HL-60/S4 treated with retinoic acid at 250 ng/mL for 4 days and 3 days (cell line): ENCODE results near the gene SUPT6H.

ENCODE experiments used
- in situ Hi-C: fragments of 300-500 bp; cut with MboI; formaldehyde crosslinking; loops from 2 replicates; pipeline ENCODE4 v1.7.0; 2022; ENCODE audit warnings: low sequenced_read_pairs

Gene SUPT6H

DNA sequence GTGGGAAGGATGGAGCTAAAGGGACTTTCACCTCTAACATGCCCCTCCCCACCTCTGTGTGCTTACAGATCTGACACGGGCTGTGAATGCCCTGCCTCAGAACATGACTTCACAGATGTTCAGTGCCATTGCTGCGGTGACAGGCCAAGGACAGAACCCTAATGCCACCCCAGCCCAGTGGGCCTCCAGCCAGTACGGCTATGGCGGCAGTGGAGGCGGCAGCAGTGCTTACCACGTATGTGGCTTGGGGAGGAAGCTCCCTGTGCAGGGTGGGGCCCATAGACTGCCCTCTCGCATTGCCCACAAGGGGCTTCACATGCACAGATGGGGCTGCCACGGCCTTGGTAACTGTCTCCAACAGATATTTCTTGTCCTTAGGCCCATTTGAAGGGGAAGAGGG is 38.3 kb downstream of the SUPT6H start:
- in situ Hi-C loops, result no loop called here

DNA sequence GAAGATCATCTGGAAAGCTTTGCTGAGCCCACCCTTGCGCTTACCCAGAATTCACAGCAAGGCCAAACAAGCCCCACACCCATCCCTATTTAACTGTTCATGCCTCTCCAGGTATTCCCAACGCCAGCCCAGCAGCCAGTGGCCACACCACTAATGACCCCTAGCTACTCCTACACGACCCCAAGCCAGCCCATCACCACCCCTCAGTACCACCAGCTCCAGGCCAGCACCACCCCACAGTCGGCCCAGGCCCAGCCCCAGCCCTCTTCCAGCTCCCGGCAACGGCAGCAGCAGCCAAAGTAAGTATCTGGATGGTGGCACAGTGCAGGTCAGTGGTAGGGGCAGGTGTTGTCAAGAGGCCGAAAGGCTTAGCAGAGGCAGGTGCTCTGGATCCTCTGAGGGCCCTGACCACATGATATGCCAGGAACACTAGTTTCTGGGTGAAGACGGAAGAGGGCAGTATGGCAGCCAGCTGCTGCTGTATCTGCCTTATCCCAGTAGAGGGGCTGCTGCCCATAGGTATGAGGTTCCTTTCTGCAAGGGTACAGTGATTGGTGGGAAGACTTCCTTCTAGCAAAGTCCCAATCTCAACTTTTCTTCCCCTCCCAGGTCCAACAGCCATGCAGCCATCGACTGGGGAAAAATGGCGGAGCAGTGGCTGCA is 39.0 kb downstream of the SUPT6H start:
- in situ Hi-C loops, result no loop called here

DNA sequence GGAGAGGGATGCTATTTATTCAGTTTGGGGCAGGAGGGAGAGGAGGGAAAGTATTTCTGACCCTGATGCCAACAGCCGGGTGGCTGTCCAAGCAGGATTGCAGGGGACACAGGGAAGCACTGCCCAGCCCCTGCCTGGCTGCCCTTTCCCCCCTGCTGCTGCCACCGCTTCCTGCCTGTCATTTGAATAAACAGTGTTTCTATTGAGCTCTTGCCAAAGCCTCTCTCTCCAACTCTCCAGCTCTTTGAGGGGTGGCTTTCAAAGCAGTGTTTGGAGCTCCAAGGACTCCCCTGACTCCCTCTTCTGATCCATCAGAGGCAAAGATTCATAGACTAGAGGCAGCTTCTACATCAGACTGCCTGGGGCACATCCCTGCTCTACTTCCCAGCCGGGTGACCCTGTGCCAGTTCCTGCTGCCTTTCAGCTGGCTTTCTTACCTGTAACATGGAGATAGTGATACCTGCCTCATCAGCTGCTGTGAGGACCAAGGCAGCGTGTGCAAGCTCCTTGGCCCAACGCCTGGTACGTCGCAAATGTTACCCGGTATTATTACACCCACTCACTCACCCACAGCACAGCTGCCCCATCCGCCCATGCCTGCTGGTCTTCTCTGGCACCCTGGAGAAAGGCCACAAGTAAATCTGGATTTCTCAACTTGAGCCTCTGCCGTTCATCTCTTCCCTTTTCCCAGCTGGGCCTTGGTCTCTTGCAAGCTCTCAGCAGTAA is 40.2 kb downstream of the SUPT6H start:
- in situ Hi-C loops, result no loop called here

GRCh38 chr17:28702752-28703150 is 40.7 kb downstream of the SUPT6H start:
- in situ Hi-C loops, result no loop called here

DNA sequence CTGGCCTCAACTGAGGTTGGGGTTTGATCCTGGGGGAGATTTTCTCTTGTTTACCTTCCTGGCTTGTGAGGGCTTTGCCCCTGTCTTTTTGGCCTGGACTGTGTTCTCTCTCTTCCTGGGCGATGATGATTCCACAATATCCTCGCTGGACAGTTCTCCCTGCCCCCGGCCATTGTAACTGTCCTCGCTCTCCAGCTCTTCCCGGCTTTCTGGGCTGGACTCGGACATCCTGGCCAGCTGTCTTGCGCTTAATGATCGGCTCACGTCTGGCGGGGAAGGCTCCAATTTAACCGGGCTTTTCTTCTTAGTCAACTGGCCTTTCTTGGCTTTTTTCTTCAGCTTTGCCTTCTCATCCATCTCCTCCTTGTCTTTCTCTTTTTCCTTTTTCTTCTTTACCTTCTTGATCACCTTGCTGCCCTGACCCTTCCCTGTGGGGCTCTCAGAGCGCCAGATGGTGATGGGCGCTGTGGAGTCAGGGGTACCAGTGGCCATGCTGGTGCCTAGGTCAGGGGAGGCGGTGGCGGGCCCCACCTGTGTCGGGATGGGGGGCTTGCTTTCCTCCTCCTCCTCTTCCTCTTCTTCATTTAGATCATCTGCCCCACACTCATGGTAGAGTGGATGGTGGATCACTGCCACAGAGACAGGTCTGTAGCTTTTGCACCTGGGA is 41.7 kb downstream of the SUPT6H start:
- in situ Hi-C loops, result no loop called here

DNA sequence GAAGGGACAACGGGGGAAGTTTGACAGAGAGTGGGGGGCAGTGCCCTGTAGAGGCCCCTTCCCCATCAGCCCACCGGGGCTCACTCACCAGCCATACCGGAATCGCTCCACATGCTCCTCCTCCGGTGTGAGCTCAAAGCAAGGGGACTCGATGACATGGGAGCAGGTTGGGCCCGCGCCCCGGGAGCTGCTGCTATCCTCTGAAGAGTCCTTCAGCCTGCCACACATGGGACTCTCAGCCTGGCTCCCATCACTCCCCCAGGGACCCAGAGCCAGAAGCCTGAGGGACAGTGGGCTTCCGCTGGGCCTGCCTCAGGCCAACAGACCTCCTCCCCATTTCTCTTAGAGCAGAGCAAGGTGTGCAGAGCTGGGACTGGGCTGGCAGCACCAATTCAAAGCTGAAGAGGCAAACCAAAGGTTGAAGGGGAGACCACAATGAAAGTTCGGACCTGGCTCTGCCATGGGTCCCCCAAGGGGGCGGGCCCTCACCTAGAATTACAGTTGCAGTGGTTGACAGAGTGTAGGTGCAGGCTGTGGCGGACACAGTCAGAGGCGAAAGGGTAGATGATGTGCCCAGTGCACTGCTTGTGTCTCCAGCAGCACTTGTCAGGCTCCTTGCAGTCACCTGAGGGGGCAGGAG is 42.3 kb downstream of the SUPT6H start:
- in situ Hi-C loops, result no loop called here

- in situ Hi-C loops, result no loop called here
Observed at GRCh38 chr17:28705074-28705659, 43.2 kb downstream of the SUPT6H start.

DNA sequence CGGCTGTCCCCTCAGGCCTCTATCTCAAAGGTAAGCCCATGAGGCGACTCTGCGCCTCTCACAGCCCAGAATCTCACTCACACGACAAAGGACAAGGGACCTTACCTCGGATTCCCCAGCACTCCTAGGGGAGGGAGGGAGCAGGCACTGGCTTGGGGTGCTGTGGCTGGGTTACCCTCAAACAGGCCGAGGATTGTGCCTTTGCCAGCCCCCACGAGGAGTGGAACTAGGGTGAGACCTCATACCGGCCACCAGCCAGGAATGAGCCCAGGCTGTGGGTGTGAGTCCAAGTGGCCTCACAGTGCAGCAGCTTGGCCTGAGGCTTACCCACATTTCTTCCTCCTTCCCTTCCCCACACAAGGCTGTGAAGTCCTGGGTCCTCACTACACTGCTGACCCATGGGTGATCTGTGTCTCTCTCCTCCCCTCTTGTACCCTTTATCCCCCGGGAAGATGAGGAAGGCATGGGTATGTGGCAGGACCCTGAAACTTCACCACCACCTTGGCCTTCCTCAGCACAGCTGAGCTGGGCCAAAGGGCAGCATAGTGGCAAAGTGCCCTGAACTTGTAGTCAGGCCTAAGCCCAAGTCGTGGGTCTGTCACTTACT is 43.8 kb downstream of the SUPT6H start:
- in situ Hi-C loops, result no loop called here

DNA sequence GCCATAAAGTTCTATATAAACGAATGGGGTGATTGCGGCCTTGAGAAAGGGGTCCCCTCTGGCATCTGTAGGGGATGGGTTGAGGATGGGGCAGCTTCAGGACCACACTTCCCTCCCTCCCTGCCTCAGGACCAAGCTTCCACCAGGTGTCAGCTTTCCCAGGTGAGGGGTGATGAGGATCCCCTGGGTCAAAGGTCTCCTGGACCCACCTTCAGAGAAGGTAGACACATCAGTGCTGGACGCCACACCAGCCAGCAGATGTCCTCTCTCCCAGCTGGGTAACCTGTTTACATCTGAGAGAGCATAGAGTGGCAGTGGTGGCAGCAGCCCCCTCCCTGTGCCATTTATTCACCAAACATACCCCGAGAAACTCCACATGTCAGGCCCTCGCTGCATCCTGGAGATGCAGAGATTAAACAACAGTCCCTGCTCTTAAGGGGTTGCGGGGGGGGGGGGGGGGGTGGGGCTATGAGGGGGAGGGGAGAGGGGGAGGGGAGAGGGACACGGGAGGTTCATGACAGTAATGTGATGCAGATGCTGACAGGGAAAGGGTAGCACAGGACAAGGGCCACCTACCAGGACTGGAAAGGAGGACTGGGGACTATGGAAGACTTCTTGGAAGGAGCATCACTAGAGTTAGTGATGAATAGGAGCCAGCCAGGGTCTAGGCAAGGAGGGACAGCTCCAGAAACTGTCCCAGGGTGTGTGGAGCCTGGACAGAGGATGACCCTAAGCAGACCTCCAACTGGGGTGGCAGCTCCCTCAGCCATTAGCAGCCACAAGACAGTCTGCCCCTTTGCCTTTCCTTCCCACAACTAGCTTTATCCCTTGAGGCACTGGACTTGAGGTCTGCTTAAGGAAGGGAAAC is 44.7 kb downstream of the SUPT6H start:
- in situ Hi-C loops, result no loop called here

- in situ Hi-C loops, result no loop called here
Observed at GRCh38 chr17:28707339-28707720, 45.3 kb downstream of the SUPT6H start.

DNA sequence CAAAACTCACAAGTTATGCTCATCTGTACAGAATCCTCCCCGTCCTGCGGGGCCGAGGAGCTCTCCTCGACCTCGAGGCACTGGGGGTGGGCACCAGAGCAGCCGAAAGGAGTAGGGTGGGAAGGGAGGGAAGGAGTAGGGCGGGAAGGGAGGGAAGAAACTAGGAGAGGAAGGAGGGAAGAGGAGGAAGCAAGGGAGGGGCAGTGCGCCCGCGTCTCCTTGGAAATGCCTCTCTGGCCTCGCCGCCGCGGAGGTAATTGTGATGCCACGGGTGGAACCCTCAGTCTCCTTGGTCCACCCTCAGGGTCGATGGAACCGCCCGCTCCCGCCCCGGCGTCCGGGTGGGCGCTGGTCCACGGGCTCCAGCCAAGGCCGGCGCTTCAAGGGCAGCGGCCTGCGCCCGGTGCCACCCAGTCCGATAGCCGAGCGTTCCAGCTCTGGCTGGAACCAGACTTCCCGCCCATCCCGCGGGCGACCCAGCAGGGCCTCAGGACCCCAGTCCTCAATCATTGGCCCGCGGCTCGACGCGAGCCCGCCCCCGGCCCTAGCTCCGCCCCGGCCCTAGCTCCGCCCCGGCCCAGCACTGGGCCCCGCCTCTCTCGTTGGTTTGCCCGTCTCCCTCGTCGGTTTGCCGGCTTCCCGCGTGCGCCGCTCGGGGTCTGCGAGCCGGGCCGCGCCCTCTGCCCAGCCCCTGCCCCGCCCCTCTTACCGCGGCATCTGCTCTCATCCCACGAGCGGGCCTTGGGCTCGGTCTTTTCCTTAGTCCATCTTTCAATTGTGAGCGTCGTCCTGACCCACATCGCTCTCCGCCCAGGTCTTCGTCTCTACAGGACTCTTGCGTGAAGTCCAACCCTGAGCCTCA is 49.1 kb downstream of the SUPT6H start:
- in situ Hi-C loops, result no loop called here

GRCh38 chr17:28711723-28712031 is 49.7 kb downstream of the SUPT6H start, which contains the start of gene PROCA1:
TSS of gene PROCA1 (minus strand) at chr17:28711888. CDS start at chr17:28711660, 228 bp downstream.
- in situ Hi-C loops, result no loop called here

DNA sequence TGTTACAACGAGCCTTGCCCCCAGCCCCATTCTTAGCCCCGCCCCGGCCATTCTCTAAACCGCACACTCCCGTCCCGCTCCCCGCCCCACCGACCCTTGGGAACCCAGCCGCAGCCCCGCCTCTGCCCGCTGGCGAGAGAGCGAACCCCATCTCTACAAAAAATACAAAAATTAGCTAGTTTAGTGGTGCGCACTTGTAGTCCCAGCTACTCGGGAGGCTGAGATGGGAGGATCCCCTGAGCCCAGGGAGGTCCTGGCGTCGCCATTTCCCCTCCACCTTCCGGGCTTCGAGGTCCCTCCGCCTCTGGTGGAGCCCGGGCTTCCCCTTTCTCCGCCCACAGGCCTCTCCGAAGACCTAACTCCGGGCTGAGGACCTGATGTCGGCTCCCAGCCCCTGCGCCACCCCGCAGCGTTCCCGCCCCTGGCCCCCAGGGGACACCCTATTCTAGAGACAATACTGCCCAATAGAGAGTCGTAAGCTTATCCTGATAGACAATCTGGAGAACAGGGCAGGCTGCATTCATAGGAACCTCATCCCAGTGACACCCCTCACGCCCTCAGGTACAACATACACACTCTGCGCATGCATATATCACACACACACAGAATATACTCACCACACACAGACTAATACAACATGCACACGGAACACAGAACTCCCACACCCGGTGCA is 50.2 kb downstream of the SUPT6H start:
- in situ Hi-C loops, result no loop called here

DNA sequence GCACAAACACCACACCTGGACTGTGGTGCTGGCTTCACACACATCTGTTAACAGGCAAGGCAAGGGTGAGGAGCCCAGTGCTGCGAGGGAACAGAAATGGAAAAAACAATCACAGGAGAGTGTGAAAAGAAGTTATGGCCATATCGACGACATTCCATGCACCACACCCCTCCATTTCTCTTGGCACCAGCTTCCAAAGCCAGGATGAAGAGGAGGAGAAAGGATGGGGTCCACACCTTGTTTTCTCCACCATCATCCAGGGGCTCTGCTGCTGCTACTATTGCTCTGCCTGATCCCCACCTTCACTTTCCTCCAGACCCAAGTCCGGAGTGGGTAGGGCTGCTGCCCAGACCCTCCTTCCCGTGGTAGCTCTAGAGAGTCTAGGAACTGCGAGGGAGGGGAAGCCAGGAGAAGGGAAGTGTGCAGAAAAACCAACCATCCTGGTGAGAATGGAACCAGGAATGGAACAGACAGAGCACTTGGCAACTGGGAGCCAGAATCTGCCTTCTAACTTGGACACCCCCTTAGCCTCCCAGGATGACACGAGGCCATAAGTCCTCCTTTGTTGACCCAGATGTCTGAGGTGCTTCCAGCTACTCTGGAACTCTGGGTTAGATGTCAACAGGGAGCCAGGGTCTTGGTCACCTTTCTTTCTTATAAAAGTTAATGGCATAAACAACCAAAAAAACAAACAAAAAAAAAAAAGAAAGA is 50.9 kb downstream of the SUPT6H start:
- in situ Hi-C loops, result no loop called here

GRCh38 chr17:28714281-28714680 is 52.3 kb downstream of the SUPT6H start:
- in situ Hi-C loops, result no loop called here

DNA sequence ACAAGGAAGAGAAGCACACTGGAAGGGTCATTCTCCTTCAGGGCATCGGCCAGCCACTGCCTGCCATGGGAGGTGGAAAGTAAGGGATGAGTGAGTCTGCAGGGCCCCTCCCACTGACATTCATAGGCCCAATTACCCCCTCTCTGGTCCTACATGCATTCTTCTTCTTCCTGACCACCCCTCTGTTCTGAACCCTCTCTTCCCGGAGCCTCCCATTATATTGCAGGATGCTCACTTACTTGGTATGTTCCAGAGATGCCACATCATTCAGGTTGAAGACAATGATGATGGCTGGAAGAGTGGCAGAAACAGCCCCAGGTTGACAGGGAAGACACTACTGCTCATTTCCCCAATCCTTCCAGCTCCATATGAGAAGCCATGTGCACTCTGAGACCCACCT is 53.2 kb downstream of the SUPT6H start:
- in situ Hi-C loops, result no loop called here

DNA sequence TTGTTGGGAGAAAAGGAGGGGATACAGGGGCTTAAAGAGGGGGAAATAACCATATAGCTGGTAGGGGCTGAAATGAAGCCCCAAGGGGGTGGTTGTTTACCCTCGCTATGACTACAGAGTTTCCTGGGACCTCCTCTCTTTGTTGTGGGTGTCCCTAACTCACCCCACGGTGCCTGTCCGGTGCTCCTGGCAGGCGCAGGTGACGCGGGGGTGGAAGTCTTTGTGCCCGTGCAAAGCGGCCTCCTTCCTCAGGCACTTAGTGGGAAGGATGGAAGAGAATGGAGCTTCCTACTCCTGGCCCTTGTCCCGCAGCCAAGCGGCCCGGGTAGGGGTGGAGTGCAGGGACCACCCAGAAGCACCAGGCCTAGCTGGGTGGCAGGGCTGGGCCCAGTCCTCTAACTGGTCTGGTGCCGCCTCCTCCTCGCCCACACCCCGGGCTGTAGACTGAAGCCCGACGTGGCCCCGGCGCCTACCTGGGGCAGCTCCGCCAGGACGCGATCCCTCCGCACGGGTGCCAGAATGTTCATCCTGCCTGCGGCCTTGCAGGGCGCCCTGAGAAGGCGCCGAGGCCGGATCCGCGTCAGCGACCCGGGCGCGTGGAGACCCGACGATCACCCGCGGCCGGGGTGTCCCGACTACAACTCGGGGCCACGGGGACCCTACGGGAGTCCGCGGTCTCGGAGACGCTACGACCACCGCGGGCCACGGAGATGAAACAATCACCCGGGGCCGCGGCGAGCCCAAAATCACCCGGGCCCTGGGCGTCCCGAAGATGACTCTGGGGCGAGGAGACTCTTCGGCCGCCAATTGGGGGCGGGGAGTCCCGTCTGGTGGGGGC is 55.0 kb downstream of the SUPT6H start:
- in situ Hi-C loops, result no loop called here
